H1 (cell line): ENCODE measurements around the gene DIP2C.

Experiments used
- POLR2A ChIP-seq, 2 experiments: IDR thresholded peaks; 1 replicate in 1 of 2; 2 replicates in 1 of 2; pipeline ENCODE4 v1.6.1; 2011; ENCODE audit warnings: low read depth in 2 of 2, low read length in 2 of 2, mild to moderate bottlenecking in 2 of 2; ENCODE audit errors: control extremely low read depth in 1 of 2
- SP1 ChIP-seq: IDR thresholded peaks from 2 replicates; pipeline ENCODE4 v1.6.1; 2011; ENCODE audit warnings: low read depth, low read length

GRCh38 chr10:682931-683447 lies 6.5 kb downstream of the DIP2C start:
- TF ChIP-seq POLR2A (IDR thresholded peaks at IDR 0.05; ENCODE audit: control extremely low read depth in 1 of 2, low read depth in 2 of 2, low read length in 2 of 2): no peak
- TF ChIP-seq SP1: no peak
